ENCODE results near the gene TRIM14. TPM values are rescaled to one million over a fixed set of nuclear protein-coding genes. Genes with fewer than 3 reads are reported as not detected.

TRIM14 gene
- total and polyA plus RNA-seq, 2 of the 13 experiments (the other 11 are each of a cell fraction or from before 2014, with no cell fraction given) = 9.2 to 13.0 TPM

GRCh38 chr9:98142182-98142907, 23.3 kb upstream of the TRIM14 start (continued):
- TF ChIP-seq CTCF (CRISPR knock-in tag; IDR thresholded peaks at IDR 0.05) (0 out of 2 replicates have a peak, but pooled peaks have one; percentile 22), RBM39 (IDR thresholded peaks at IDR 0.05; ENCODE audit: low read depth, low read length, poor library complexity, severe bottlenecking) (no peak), ZNF34 (CRISPR knock-in tag; IDR thresholded peaks at IDR 0.05; ENCODE audit: borderline replicate concordance) (no peak), GFI1 (CRISPR knock-in tag; IDR thresholded peaks at IDR 0.05; ENCODE audit: borderline replicate concordance) (peak; percentile 78), THAP8 (CRISPR knock-in tag; IDR thresholded peaks at IDR 0.05; ENCODE audit: borderline replicate concordance) (no peak), ZNF230 (CRISPR knock-in tag; IDR thresholded peaks at IDR 0.05) (no peak), RAD21 (CRISPR knock-in tag; IDR thresholded peaks at IDR 0.05) (0 out of 2 replicates have a peak, but pooled peaks have one; percentile 25), ZFP36 (IDR thresholded peaks at IDR 0.05; ENCODE audit: borderline replicate concordance, low read depth, low read length, partially characterized antibody) (no peak), ZNF761 (CRISPR knock-in tag; conservative IDR thresholded peaks at IDR 0.05) (no peak), ZNF781 (CRISPR knock-in tag; IDR thresholded peaks at IDR 0.05; ENCODE audit: borderline replicate concordance, not compliant biosample characterization) (no peak), ZIK1 (CRISPR knock-in tag; IDR thresholded peaks at IDR 0.05; ENCODE audit: borderline replicate concordance, low read depth) (no peak), TFAP4 (IDR thresholded peaks at IDR 0.05; ENCODE audit: borderline replicate concordance, low read depth) (no peak), PRPF4 (IDR thresholded peaks at IDR 0.05; ENCODE audit: low read depth, low read length, poor library complexity, severe bottlenecking) (no peak), HOXD1 (CRISPR knock-in tag; IDR thresholded peaks at IDR 0.05) (no peak), CCDC6 (CRISPR knock-in tag; IDR thresholded peaks at IDR 0.05) (no peak), FOSL2 (CRISPR knock-in tag; IDR thresholded peaks at IDR 0.05) (no peak), SIX1 (CRISPR knock-in tag; IDR thresholded peaks at IDR 0.05; ENCODE audit: borderline replicate concordance) (no peak), ATF6 (CRISPR knock-in tag; conservative IDR thresholded peaks at IDR 0.05) (no peak), YY1 (IDR thresholded peaks at IDR 0.05; ENCODE audit: insufficient read depth, insufficient replicate concordance, low read depth, low read length) (peak; percentile 11), E2F2 (CRISPR knock-in tag; IDR thresholded peaks at IDR 0.05; ENCODE audit: borderline replicate concordance) (no peak), ZNF597 (CRISPR knock-in tag; IDR thresholded peaks at IDR 0.05) (no peak)

All from HepG2 (cell line).